ENCODE results near the gene ZBTB20.

GRCh38 chr3:114362815-114363214 lies 784.3 kb downstream of the ZBTB20 start:
- TF ChIP-seq CTCF (IDR thresholded peaks at IDR 0.05; ENCODE audit: low read depth, low read length): peak; percentile 75
- TF ChIP-seq EZH2phosphoT487 (IDR thresholded peaks at IDR 0.05; ENCODE audit: low read depth): no peak

Measured in OCI-LY3 (cell line).